ENCODE results near the gene SLC35G1.

The SLC35G1 gene, protein sequence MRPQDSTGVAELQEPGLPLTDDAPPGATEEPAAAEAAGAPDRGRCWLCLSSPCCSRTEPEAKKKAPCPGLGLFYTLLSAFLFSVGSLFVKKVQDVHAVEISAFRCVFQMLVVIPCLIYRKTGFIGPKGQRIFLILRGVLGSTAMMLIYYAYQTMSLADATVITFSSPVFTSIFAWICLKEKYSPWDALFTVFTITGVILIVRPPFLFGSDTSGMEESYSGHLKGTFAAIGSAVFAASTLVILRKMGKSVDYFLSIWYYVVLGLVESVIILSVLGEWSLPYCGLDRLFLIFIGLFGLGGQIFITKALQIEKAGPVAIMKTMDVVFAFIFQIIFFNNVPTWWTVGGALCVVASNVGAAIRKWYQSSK

DNA sequence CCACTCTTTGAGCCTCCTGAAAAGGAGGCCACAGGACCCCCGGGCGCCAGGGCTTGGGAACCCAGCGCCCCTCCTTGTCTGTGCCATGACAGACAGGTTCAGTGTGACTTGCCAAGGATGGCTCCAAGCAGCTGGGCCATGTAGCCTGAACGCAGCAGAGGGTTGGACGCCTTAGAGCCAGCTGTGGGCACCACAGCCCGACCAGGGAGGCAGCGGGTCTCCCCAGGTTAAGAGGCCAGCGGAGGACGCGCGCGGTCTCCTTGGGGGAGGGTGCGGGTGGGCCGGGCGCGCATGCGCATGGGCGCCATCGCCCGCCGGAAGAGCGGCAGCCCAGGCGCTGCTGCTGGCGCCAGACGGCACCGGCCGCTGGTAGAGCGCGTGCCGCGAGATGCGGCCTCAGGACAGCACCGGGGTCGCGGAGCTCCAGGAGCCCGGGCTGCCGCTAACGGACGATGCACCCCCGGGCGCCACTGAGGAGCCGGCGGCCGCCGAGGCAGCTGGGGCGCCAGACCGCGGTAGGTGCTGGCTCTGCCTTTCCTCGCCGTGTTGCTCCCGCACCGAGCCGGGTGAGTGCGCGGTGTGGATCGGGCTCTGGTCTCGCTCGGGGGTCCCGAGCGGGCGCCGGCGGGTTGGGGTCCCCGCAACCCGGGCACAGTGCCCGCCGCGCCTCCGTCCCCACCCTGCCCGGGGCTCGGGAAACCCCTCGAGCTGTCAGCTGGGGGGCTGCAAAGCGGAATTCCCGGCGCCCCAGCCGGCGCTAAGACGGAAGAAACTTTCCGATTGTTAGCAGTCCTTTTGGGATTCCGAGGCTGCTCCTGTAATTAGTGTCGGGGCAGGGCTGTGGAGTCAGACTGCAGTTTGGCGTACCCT, at the start of gene SLC35G1:
Gene SLC35G1, plus strand, starts transcription at position 333 of the 870 bp plus-strand sequence. Its CDS starts 56 bp downstream, at position 389.
- DNase-seq (ENCODE audit: low spot score) = peak; percentile 87

DNA sequence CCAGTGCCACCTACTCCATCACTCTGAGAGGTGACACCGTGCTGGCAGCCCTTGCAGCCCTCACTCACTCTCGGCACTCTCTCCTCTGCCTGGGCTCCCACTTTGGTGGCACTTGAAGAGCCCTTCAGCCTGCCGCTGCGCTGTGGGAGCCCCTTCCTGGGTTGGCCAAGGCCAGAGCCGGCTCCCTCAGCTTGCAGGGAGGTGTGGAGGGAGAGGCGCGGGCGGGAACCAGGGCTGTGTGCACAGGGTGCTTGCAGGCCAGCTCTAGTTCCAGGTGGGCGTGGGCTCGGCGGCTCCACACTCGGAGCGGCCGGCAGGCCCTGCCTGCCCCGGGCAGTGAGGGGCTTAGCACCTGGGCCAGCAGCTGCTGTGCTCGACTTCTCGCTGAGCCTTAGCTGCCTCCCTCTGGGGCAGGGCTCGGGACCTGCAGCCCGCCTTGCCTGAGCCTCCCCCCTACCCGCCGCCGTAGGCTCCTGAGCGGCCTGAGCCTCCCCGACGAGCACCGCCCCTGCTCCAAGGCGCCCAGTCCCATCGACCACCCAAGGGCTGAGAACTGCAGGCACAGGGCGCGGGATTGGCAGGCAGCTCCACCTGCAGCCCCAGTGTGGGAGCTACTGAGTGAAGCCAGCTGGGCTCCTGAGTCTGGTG, 48.7 kb upstream of the SLC35G1 start:
- no peak for DNase-seq (ENCODE audit: low spot score)

DNA sequence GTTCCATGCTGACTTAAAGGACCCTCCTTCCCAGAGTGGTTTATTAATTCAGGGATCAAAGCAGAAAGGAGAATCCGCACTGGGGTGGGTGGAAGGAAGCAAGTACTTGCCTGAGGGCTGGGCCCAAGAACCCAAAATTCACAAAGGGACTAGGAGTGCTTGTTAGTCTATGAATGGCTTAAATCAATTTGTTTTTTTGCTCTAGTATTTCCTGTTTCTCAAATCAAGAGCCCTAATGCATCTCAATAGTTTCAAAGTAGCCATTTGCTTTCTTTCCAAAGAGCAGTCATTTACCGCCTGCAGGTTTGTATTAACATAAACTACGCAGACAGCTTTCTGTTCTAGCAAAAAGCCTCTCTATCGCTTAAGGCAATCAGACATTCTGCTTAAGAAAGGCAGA, 44.2 kb upstream of the SLC35G1 start:
- DNase-seq (ENCODE audit: low spot score) = no peak

DNA sequence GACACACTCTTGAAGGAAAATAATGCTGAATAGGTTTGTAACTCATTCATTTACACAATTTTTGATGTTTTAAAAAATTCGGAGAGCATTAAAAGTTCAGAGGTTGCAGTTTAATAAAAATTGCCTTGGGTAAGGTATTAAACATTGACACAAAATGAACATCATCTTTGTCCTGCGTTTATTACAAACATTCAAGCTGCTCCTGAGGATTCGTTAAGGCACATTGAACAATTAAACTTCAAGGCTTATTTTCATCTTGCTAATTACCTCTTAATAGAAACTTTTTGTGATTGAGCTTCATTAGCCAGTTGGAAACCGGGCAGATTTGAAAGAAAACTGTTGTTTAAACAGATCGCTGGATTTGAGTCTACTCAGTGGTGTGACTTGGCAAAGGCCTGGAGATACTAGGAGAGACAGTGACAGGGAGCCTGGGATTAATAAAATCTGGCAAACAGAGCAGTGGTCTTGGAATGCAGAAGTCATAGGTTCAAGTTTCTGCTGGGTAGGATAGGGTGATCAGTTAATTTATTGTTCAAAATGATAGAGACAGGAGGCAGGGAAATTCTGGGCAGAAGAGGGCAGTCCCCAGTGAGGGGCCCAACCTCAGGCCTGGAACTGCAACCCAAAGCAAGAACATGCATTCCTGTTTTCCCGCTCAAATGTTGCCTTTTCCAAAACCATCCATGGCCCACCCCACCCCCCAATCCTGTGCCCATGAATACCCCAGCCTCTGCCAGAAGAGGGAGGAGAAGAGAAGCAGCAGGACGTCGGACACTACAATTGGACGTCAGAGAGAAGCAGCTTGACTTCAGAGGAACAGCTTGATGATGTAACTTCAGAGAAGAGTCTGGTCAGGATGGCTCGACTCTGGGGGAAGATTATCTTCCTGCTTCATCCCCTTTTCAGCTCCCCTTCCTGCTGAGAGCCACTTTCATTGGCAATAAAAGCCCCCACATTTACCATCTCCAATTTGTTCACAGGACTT, 43.5 kb upstream of the SLC35G1 start:
- DNase-seq (ENCODE audit: low spot score) = no peak

DNA sequence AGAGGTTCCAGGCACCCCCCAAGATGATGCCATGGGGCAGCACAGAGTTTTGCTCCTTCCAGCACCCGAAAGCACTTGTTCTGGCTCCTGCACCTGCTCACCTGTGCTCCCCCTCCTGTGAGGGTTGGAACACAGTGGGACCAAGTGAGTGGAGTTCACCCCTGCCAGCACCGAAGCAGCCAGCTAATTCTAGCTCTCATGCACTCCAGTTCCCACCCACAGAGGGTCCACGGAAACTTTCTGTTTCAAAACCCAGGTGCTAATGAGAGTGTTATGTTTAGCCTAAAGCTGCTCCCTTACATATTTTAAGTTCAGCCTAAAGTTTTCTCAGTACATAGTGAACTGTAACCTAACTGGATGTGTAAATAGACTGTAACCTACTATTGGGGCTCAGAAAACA, 42.6 kb upstream of the SLC35G1 start:
- DNase-seq (ENCODE audit: low spot score) = no peak

DNA sequence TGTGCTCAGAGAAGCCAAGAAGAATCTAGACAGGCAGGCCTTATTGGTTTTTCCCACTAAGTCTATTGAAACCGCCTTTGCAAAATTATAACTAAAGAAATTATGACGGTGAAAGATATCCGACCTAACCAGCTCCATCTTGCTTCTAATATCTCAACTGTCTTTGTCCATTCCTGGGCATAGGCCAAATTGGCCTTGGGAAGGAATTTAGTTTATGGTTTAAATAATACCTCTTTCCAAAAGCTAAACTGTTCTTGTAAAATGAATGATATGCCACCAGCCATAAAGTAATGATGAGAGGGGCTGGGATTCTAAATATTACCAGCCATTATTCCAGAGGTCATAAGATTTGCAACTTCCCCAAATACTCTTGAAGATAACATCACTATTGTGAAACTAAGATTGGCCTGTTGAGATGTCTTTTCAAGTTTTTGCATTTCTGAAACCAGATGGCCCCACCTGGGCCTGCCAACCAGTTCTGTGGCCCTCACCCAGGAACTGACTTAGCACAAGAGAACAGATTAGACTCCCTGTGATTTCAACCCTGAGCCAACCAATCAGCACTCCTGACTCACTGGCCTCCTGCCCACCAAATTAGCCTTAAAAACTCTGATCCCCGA, 41.2 kb upstream of the SLC35G1 start:
- no peak for DNase-seq (ENCODE audit: low spot score)

DNA sequence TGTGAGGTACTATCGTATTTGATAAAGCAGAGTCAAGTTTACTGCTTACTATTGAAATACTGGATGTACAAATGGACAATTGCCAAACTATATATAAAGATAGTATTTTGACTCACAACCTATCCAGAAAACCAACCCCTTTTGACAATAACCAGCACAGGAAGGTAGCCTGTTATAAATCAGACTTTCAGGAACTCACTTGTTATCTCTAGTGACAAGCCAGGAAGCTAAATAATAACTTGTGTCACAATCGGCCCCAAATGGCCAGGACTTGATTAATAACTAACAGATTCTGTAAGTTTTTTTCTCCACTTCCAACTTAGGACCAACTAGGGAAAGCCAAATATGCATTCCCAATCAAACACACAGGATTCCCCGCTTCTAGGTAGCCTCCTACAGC, 38.8 kb upstream of the SLC35G1 start:
- DNase-seq (ENCODE audit: low spot score) = no peak

DNA sequence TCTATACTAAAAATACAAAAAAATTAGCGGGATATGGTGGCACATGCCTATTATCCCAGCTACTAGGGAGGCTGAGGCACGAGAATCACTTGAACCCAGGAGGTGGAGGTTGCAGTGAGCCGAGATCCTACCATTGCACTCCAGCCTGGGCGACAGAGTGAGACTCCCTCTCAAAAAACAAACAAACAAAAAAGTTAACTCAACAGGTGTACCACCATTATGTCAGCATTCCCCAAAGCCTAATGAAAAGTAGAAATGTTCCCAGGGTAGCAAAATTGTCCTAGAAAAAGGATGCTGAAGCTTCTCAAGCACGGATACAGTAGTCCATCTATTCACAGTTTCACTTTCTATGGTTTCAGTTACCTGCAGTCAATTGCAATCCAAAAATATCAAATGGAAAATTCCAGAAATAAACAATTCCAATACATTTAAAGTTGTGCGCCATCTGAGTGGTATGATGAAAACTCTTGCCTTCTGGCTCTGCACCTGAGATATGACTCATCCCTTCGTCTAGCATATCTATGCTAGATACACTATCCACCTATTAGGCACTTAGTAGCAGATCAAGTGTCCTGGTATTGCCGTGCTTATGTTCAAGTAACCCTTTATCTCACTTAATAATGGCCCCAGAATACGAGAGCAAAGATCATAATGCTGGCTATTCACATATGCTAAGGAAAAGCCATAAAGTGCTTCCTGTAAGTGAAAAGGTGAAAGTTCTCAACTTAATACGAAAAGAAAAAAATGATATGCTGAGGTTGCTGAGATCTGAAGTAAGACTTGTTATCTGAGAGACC, 37.2 kb upstream of the SLC35G1 start:
- DNase-seq (ENCODE audit: low spot score) = no peak

DNA sequence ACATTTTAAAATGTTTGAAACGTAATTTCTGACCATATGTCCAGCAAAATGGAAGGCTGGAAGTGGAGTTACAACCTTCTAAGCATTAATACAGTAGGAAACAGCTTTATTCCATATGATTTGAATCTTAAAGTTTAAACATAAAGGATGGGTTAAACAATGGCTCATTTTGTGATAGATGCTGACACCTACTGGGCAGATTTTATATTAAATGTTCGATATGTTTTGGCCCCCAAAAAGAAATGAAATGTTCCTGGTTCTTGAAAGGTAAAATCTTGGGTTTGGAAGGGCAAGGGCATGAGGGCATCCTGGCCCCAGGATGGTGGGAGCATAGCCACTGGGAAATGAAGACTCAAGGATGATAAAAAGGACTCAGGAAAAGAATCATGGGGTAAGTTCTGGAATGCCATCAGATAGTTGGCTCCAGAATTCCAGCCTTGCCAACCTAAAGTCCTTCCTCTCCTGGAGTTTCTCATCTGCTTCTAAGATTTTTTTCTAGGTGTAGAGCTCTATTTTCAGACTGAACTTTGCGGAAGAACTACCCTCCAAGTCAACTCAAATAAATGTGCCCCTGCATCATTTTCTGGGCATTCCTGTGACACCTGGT, 34.6 kb upstream of the SLC35G1 start:
- no peak for DNase-seq (ENCODE audit: low spot score)

DNA sequence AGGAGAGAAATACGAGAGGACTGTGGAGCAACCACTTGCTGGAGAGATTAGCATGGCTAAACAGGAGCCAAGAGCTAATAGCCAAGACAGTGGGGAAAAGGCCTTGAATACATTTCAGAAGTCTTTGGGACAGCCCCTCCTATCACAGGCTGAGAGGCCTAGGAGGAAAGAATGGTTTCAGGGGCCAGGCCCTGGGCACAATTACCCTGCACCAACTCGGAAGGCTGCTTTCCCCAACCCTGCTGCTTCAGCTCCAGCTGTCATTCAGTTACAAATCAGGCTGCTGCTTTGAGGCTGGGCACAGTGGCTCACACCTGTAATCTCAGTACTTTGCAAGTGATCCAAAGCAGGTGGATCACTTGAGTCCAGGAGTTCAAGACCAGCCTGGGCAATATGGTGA, 32.0 kb upstream of the SLC35G1 start:
- DNase-seq (ENCODE audit: low spot score) = no peak

DNA sequence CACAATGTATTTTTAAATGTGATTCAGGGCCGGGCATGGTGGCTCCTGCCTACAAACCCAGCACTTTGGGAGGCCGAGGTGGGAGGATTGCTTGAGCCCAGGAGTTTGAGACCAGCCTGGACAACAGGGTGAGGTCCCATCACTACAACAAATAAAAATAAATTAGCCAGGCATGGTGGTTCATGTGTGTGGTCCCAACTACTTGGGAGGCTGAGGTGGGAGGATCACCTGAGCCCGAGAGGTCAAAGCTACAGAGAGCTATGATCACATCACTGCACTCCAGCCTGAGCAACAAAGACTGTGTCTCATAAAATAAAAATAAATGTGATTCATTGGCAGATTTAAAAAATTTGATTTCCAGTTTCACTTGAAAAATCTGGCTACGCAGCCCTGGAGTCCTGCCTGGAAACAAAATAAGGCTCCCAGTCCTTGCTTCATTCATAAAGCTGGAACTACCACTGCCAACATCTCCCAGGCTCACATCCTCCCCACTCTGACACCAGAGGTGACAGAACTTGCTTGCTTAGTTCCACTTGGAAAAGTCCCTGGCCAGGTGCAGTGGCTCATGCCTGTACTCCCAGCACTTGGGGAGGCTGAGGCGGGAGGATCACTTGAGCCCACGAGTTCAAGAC, 27.9 kb upstream of the SLC35G1 start:
- no peak for DNase-seq (ENCODE audit: low spot score)

DNA sequence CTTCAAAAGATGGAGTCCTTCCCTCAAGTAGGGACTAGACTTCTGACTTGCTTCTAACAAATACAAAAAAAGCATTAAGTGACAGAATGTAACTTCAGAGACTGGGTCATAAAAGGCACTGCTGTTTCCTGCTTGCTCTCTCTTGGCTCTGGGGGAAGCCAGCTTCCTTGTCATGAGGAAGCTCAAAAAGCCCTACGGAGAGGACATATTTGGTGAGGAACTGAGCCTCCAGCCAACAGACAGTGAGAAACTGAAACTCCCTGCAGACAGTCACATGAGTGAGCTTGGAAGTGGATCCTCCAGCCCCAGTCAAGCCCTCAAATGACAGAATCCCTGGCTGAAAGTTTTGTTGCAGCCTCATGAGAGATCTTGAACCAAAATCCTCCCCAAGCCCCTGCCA, 26.3 kb upstream of the SLC35G1 start:
- no peak for DNase-seq (ENCODE audit: low spot score)

DNA sequence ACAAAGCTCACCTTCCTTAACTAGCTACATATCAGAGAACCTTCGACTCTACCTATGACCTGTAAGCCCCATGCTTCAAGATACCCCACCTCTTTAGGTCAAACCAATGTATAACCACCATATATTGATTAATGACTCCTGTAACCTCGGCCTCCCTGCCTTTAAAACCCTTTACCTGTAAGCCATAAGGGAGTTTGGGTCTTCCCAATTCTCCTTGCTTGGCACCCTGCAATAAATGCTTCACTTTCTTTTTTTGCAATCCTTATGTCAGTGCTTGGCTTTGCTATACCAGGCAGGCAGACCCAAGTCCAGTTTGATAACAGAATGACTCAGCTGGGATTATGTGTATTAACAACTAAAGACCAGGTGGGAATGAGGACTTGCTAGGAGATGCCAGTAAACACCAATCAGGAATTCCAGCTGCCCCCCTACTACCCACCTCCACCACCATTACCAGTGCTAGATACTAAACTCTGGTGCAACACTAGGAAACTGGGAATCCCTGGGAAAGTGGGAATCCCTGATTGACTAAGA, 22.0 kb upstream of the SLC35G1 start:
- DNase-seq (ENCODE audit: low spot score) = no peak

DNA sequence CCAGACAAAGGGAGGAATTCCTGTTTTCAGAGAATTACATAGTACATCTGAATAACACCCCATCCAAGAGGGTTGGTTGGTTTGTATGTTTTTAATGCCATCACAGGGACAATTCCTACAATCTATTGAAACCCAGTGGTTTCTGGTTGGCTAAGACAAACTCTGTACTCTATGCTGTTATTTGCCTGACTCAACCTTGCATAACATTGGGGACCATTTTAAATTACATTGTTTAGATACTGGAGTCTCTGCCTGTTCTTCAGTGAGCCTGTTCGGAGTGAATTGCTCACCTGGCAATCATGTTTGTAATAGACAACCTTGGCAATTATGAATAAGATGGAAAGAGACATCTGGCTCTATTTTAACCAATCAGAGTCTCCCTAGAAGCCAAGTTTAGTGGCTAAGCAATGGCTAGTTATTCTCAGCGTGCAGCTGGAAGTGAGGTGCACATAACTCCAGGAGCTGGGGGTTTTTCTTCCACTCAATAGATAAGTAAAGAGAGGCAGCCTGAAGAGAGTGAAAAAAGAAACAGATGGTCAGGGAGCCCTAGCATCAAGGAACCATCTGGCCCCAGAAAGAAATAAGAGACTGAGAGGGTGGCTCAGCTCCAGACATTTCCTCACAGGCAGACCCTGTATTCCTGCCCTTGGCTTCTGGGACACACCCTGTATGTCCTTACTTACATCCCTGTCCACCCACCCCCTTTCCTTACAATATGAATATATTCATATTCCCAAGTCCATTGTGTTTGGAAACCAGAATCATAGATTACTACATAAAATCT, 21.2 kb upstream of the SLC35G1 start:
- DNase-seq (ENCODE audit: low spot score) = no peak

DNA sequence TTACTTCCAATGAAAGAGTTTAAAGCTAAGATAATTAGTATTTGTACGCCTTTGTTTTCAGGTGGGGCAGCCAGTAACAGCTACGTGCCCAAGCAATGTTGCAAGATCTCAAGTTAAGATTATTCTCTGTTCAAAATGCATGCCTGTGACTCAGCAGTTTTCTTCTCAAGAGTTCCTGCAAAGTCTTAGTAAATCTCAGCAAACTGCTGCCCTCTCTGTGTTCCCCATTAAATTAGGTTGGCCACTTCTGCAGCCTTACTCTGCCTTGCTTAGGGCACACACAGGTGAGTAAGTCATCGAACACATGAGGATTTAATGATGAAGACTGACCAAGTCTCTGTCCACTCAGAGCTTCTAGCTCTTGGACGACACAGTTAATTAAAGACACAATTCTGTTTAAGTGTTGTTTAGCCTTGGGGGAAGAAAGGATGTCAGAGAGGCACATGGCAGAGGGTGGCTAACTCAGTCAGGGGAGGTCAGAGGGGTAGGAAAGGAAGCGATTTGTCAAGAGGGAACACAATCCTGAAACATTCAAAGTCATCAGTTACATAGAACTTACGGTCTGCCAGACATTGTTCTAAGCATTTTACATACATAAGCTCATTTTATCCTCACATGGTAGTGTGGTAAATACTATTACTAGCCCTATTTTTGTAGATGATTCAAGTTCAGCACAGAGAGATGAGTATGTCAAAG, 20.2 kb upstream of the SLC35G1 start:
- no peak for DNase-seq (ENCODE audit: low spot score)

DNA sequence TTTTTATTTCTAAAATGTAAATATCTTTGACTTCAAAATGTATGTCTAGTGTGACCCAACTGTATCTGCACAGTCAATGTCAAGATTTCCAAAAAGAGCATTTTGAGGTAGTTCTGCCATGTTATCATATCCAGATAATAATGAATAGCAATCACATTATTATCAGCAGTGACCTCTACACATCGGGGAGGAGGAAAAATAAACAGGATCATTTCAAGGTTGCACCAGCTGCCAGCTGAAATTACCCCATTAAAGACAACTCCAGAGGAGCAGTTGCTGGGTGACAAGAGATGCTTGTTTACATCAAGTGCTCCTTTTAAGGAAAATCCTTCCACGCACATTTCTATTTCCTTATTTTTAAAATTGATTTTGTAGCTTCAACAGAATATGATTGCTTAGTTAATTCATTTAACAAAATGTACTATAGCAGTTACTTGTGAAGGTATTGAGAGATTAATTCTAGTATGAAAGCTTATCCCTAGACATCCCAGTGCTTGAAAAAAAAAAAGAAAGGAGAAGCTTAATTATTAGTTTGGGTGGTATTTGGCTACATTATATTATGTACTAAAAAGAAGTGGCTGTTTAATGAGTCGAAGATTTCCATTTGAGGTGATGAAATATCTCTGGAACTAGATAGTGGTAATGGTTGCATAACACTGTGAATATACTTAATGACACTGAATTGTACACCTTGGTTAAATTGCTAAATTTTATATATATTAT, 19.3 kb upstream of the SLC35G1 start:
- no peak for DNase-seq (ENCODE audit: low spot score)

DNA sequence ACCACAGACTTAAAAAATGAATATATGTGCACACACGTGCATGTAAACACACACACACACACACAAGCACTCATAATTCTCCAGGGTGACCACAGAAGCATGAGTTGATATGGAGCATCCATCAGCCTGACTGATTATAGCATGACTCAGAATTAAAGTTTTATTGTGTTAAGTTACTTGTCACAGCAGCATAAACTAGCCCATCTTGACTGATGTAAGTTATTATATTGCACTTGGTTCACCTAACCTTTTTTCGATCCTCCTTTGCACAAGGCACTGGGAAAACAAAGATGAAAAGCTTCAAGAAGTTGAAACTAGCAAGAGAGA, 18.8 kb upstream of the SLC35G1 start:
- no peak for DNase-seq (ENCODE audit: low spot score)
